ENCODE data around the gene STEAP1. TPM values are rescaled to one million over a fixed set of nuclear protein-coding genes. Genes with fewer than 3 reads are reported as not detected.

The STEAP1 gene
- polyA plus RNA-seq, 3 donors: not detected

DNA sequence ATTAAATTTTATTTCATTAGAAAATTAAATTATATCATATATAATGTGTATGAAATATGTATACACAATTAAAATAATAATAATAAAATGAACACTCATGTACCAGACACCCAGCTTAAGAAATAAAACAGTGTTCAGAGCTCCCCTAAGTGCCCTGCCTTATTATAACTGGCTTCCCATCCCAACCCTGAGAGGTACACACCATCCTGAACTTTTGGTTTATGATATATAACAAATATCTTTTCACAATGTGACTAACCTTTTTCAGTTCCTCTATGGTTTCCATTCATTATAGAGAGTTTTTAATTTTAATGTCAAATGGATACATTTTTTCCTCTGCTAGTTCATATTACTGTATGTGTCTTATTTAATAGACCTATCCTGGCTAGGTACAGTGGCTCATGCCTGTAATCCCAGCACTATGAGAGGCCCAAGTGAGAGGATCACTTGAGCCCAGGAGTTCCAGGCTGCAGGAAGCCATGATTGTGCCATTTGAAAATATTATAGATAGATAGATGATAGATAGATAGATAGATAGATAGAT is 33.3 kb downstream of the STEAP1 start:
- Mint-ChIP-seq H3K36me3 (no peaks in the 10 kb centered on the region), H3K27ac (no peak overlapping the region), H3K4me1 (peaks cover 2% of the 10 kb centered on the region), H3K27me3 (ENCODE audit: low read depth in 3 of 3) (no peaks in the 10 kb centered on the region), H3K9me3 (peaks cover 0 to 14% (median 13%) of the 10 kb centered on the region in 7 donors), H3K4me3 (no peak overlapping the region)
- Histone ChIP-seq H3K4me1 (ENCODE audit: control insufficient read depth in 1 of 2, insufficient read depth in 2 of 2, low read length in 2 of 2) (no peaks in the 10 kb centered on the region), H4K20me1 (ENCODE audit: insufficient read depth, low read length) (no peaks in the 10 kb centered on the region), H3K9ac (ENCODE audit: insufficient read depth, low read length, poor library complexity, severe bottlenecking) (no peak overlapping the region), H3K4me3 (replicated peaks in 1 of 3; ENCODE audit: low read depth in 2 of 3, low read length in 3 of 3) (no peak overlapping the region), H2AFZ (ENCODE audit: insufficient read depth, low read depth, low read length, poor library complexity, severe bottlenecking) (no peak overlapping the region), H3K27ac (ENCODE audit: low read depth in 1 of 2, low read length in 2 of 2) (no peak overlapping the region), H3K79me2 (ENCODE audit: insufficient read depth, low read length) (no peaks in the 10 kb centered on the region), H3K9me3 (replicated peaks in 1 of 2; ENCODE audit: control insufficient read depth in 1 of 2, insufficient read depth in 1 of 2, low read length in 2 of 2) (peaks cover 9 to 14% of the 10 kb centered on the region in 2 donors), H3K36me3 (replicated peaks in 1 of 2; ENCODE audit: control insufficient read depth in 1 of 2, insufficient read depth in 2 of 2, low read length in 2 of 2) (no peaks in the 10 kb centered on the region), H3K4me2 (replicated peaks; ENCODE audit: extremely low read depth, low read length, poor library complexity, severe bottlenecking) (no peak overlapping the region), H3K27me3 (ENCODE audit: control insufficient read depth in 2 of 2, insufficient read depth in 2 of 2, low read length in 2 of 2) (no peaks in the 10 kb centered on the region)
- intact Hi-C loops (cut with micrococcal nuclease): no loop called here
- DNase-seq: no peak
- TF ChIP-seq, protein P1, sequence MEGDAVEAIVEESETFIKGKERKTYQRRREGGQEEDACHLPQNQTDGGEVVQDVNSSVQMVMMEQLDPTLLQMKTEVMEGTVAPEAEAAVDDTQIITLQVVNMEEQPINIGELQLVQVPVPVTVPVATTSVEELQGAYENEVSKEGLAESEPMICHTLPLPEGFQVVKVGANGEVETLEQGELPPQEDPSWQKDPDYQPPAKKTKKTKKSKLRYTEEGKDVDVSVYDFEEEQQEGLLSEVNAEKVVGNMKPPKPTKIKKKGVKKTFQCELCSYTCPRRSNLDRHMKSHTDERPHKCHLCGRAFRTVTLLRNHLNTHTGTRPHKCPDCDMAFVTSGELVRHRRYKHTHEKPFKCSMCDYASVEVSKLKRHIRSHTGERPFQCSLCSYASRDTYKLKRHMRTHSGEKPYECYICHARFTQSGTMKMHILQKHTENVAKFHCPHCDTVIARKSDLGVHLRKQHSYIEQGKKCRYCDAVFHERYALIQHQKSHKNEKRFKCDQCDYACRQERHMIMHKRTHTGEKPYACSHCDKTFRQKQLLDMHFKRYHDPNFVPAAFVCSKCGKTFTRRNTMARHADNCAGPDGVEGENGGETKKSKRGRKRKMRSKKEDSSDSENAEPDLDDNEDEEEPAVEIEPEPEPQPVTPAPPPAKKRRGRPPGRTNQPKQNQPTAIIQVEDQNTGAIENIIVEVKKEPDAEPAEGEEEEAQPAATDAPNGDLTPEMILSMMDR (IDR thresholded peaks at IDR 0.05): no peak

GRCh38 chr7:90188281-90188680 is 34.0 kb downstream of the STEAP1 start:
- no peak overlapping the region for H3K4me2 ChIP-seq (replicated peaks; ENCODE audit: extremely low read depth, low read length, poor library complexity, severe bottlenecking)
- no peaks in the 10 kb centered on the region for H3K36me3 ChIP-seq (replicated peaks in 1 of 2; ENCODE audit: control insufficient read depth in 1 of 2, insufficient read depth in 2 of 2, low read length in 2 of 2)
- Mint-ChIP-seq H3K27me3 (ENCODE audit: low read depth in 3 of 3) (no peaks in the 10 kb centered on the region), H3K36me3 (no peaks in the 10 kb centered on the region), H3K27ac (no peak overlapping the region), H3K9me3 (peaks cover 0 to 17% (median 13%) of the 10 kb centered on the region in 7 donors), H3K4me3 (no peak overlapping the region), H3K4me1 (peaks cover 1% of the 10 kb centered on the region)
- intact Hi-C loops (cut with micrococcal nuclease): no loop called here
- no peak for DNase-seq
- TF ChIP-seq, protein P1 (IDR thresholded peaks at IDR 0.05): no peak
- no peaks in the 10 kb centered on the region for H3K4me1 ChIP-seq (ENCODE audit: control insufficient read depth in 1 of 2, insufficient read depth in 2 of 2, low read length in 2 of 2)
- H3K9me3 ChIP-seq (replicated peaks in 1 of 2; ENCODE audit: control insufficient read depth in 1 of 2, insufficient read depth in 1 of 2, low read length in 2 of 2): peaks cover 9 to 14% of the 10 kb centered on the region in 2 donors
- WGBS (ENCODE audit: insufficient coverage): 55% methylated on average over 1 of the region's 2 CpGs
- H3K9ac ChIP-seq (ENCODE audit: insufficient read depth, low read length, poor library complexity, severe bottlenecking): no peak overlapping the region
- H2AFZ ChIP-seq (ENCODE audit: insufficient read depth, low read depth, low read length, poor library complexity, severe bottlenecking): no peak overlapping the region
- no peaks in the 10 kb centered on the region for H3K27me3 ChIP-seq (ENCODE audit: control insufficient read depth in 2 of 2, insufficient read depth in 2 of 2, low read length in 2 of 2)
- H3K27ac ChIP-seq (ENCODE audit: low read depth in 1 of 2, low read length in 2 of 2): no peak overlapping the region
- no peaks in the 10 kb centered on the region for H4K20me1 ChIP-seq (ENCODE audit: insufficient read depth, low read length)
- H3K79me2 ChIP-seq (ENCODE audit: insufficient read depth, low read length): no peaks in the 10 kb centered on the region
- H3K4me3 ChIP-seq (replicated peaks in 1 of 3; ENCODE audit: low read depth in 2 of 3, low read length in 3 of 3): no peak overlapping the region

Data from CD14-positive monocyte (primary cell).